Measurements from ENCODE around the gene GRM7.

Gene GRM7

GRCh38 chr3:7744850-7745249 is 883.9 kb downstream of the GRM7 start:
- TF ChIP-seq ZNF433 (tag by site-specific recombination; IDR thresholded peaks at IDR 0.05; ENCODE audit: low read depth) (no peak), PRDM10 (tag by site-specific recombination; IDR thresholded peaks at IDR 0.05) (no peak), ZNF404 (tag by site-specific recombination; IDR thresholded peaks at IDR 0.05) (no peak), ZNF155 (tag by site-specific recombination; IDR thresholded peaks at IDR 0.05) (no peak), ZNF248 (tag by site-specific recombination; IDR thresholded peaks at IDR 0.05) (no peak), ZNF548 (tag by site-specific recombination; IDR thresholded peaks at IDR 0.05) (no peak), CTCF (tag by site-specific recombination; IDR thresholded peaks at IDR 0.05) (no peak), ZNF354C (tag by site-specific recombination; IDR thresholded peaks at IDR 0.05; ENCODE audit: borderline replicate concordance, low read depth) (no peak), ZNF157 (tag by site-specific recombination; IDR thresholded peaks at IDR 0.05) (no peak), ZNF132 (tag by site-specific recombination; IDR thresholded peaks at IDR 0.05; ENCODE audit: borderline replicate concordance) (no peak), ZSCAN5A (tag by site-specific recombination; IDR thresholded peaks at IDR 0.05) (no peak), ZNF398 (tag by site-specific recombination; IDR thresholded peaks at IDR 0.05) (no peak), ZNF202 (tag by site-specific recombination; IDR thresholded peaks at IDR 0.05; ENCODE audit: borderline replicate concordance) (no peak)
- H3K27ac ChIP-seq (ENCODE audit: extremely low read depth, low read depth, low read length) = no peak overlapping the region
- no peaks in the 10 kb centered on the region for H3K36me3 ChIP-seq (ENCODE audit: control insufficient read depth in 2 of 2, insufficient read depth in 1 of 2, low read length in 2 of 2)
- H3K4me3 ChIP-seq (ENCODE audit: low read depth, low read length) = no peak overlapping the region
- H3K9me3 ChIP-seq (ENCODE audit: control insufficient read depth, insufficient read depth, low read depth, low read length) = no peaks in the 10 kb centered on the region
- ChIA-PET CTCF (no interaction called here), POLR2A (no interaction called here)
- no peaks in the 10 kb centered on the region for H3K4me1 ChIP-seq (ENCODE audit: control insufficient read depth, insufficient read depth, low read length)

GRCh38 chr3:7745711-7746110 is 884.8 kb downstream of the GRM7 start:
- ChIA-PET CTCF (no interaction called here), POLR2A (no interaction called here)
- Histone ChIP-seq H3K36me3 (ENCODE audit: control insufficient read depth in 2 of 2, insufficient read depth in 1 of 2, low read length in 2 of 2) (no peaks in the 10 kb centered on the region), H3K4me1 (ENCODE audit: control insufficient read depth, insufficient read depth, low read length) (no peaks in the 10 kb centered on the region), H3K27ac (ENCODE audit: extremely low read depth, low read depth, low read length) (no peak overlapping the region), H3K4me3 (ENCODE audit: low read depth, low read length) (no peak overlapping the region), H3K9me3 (ENCODE audit: control insufficient read depth, insufficient read depth, low read depth, low read length) (no peaks in the 10 kb centered on the region)
- TF ChIP-seq ZNF704 (tag by site-specific recombination; IDR thresholded peaks at IDR 0.05) (no peak), ZNF514 (tag by site-specific recombination; IDR thresholded peaks at IDR 0.05) (no peak), ZNF707 (tag by site-specific recombination; IDR thresholded peaks at IDR 0.05) (no peak), ZBTB8A (tag by site-specific recombination; IDR thresholded peaks at IDR 0.05) (no peak), KLF7 (tag by site-specific recombination; IDR thresholded peaks at IDR 0.05; ENCODE audit: borderline replicate concordance) (no peak), ZNF19 (tag by site-specific recombination; IDR thresholded peaks at IDR 0.05; ENCODE audit: low read depth) (no peak), YY2 (tag by site-specific recombination; IDR thresholded peaks at IDR 0.05) (no peak)
